HCT116 (cell line): ENCODE results near the gene AGPS. TPM values are rescaled to one million over a fixed set of nuclear protein-coding genes. Genes with fewer than 3 reads are reported as not detected.
A peak's percentile ranks its signal among the peaks of the same experiment; 100 is the strongest.

Experiments
- ATAC-seq: fragments of 200-7000 bp; cut with Tn5 transposase; 2 replicates; pipeline ENCODE4 v1.9.1; 2020; ENCODE audit warnings: mild to moderate bottlenecking, moderate library complexity
- BruUV-seq: library from RNA; stranded (reverse); fragments of 400-500 nt; replicated peaks from 2 replicates; lab custom pipeline; 2021; lab: Mats Ljungman, UMichigan
- CTCF ChIA-PET: fragments of 300-600 bp; sonication (Branson Sonifier 250); formaldehyde crosslinking; loops from one replicate; lab custom pipeline; 2021; ENCODE audit warnings: antibody characterized with exemption; lab: Charles Lee
- POLR2A ChIA-PET: fragments of 300-600, 350-600 bp; sonication (Branson Sonifier 250); formaldehyde crosslinking; loops from one replicate; lab custom pipeline; 2021; ENCODE audit warnings: antibody characterized with exemption; lab: Charles Lee
- RAD21 ChIA-PET, 2 experiments: fragments of 300-600 bp; sonication (Branson Sonifier 250); formaldehyde crosslinking; loops; one replicate each; lab custom pipeline; 2023; ENCODE audit warnings: low total read pairs in 2 of 2; ENCODE audit not compliant: uncharacterized antibody in 2 of 2, unreplicated experiment in 2 of 2, low non-redundant PET in 1 of 2; lab: Charles Lee
- DNase-seq: peaks from one replicate; pipeline ENCODE4 v3.0.0-alpha.2; 2010; ENCODE audit warnings: low read depth, low spot score
- H2AFZ ChIP-seq: fragments of 200-600 bp; shearing (Covaris generic), sonication (generic); 2 replicates; pipeline ENCODE4 v1.6.1; 2017; ENCODE audit warnings: low read depth, mixed run types, mixed read lengths, antibody characterized with exemption, low read length; ENCODE audit not compliant: poor library complexity, severe bottlenecking
- H3K27ac ChIP-seq: 2 replicates; pipeline ENCODE4 v1.5.1; 2012; ENCODE audit warnings: low read depth, low read length
- H3K27me3 ChIP-seq: fragments of 200-600 bp; sonication (generic); 2 replicates; pipeline ENCODE4 v1.6.1; 2016; ENCODE audit warnings: mixed run types, low read length, mixed read lengths; ENCODE audit not compliant: insufficient read depth
- H3K36me3 ChIP-seq, 2 experiments: fragments of 200-500 bp in 1 of 2; fragments of 200-600 bp in 1 of 2; sonication (Bioruptor generic) in 1 of 2; sonication (generic) in 1 of 2; 2 replicates each; pipeline versions ENCODE4 v1.5.1 to v1.6.1; 2014 to 2016; ENCODE audit warnings: low read length in 2 of 2, inconsistent platforms in 1 of 2, mixed read lengths in 1 of 2, mixed run types in 1 of 2; ENCODE audit not compliant: insufficient read depth in 2 of 2, control insufficient read depth in 1 of 2
- H3K4me1 ChIP-seq, 2 experiments: fragments of 200-600 bp in 1 of 2; sonication (generic) in 1 of 2; 2 replicates each; pipeline versions ENCODE4 v1.5.1 to v1.6.1; 2012 to 2017; ENCODE audit warnings: low read length in 2 of 2, inconsistent platforms in 1 of 2, mild to moderate bottlenecking in 1 of 2, mixed read lengths in 1 of 2, mixed run types in 1 of 2, moderate library complexity in 1 of 2; ENCODE audit not compliant: insufficient read depth in 2 of 2, control insufficient read depth in 1 of 2
- H3K4me2 ChIP-seq: fragments of 200-600 bp; sonication (generic); 2 replicates; pipeline ENCODE4 v1.6.1; 2017; ENCODE audit warnings: mixed run types, low read length, mixed read lengths
- H3K4me3 ChIP-seq, 2 experiments: fragments of 200-600 bp in 1 of 2; sonication (generic) in 1 of 2; replicated peaks in 1 of 2; 2 replicates each; pipeline ENCODE4 v1.5.1; 2011 to 2016; ENCODE audit warnings: low read length in 2 of 2, control low read depth in 1 of 2, low read depth in 1 of 2, mild to moderate bottlenecking in 1 of 2, mixed read lengths in 1 of 2, mixed run types in 1 of 2
- H3K79me2 ChIP-seq: fragments of 200-600 bp; sonication (generic); 2 replicates; pipeline ENCODE4 v1.6.1; 2017; ENCODE audit warnings: mild to moderate bottlenecking, mixed run types, low read length, moderate library complexity, mixed read lengths; ENCODE audit not compliant: insufficient read depth
- H3K9ac ChIP-seq: fragments of 200-600 bp; sonication (generic); 2 replicates; pipeline ENCODE4 v1.6.1; 2016; ENCODE audit warnings: low read length, mixed read lengths
- H3K9me2 ChIP-seq: fragments of 200-600 bp; sonication (generic), shearing (Covaris generic); 2 replicates; pipeline ENCODE4 v1.6.1; 2017; ENCODE audit warnings: mixed run types, mild to moderate bottlenecking, moderate library complexity; ENCODE audit not compliant: insufficient read depth
- H3K9me3 ChIP-seq, 2 experiments: fragments of 200-500 bp in 1 of 2; fragments of 200-600 bp in 1 of 2; sonication (Bioruptor generic) in 1 of 2; sonication (generic) in 1 of 2; 2 replicates each; pipeline ENCODE4 v1.6.1; 2014 to 2017; ENCODE audit warnings: low read length in 2 of 2, mixed read lengths in 2 of 2, inconsistent platforms in 1 of 2, low read depth in 1 of 2, mild to moderate bottlenecking in 1 of 2, mixed run types in 1 of 2, moderate library complexity in 1 of 2; ENCODE audit not compliant: control insufficient read depth in 1 of 2, insufficient read depth in 1 of 2
- H4K20me1 ChIP-seq: fragments of 200-600 bp; sonication (generic), shearing (Covaris generic); 2 replicates; pipeline ENCODE4 v1.6.1; 2017; ENCODE audit warnings: mixed run types, mild to moderate bottlenecking, moderate library complexity; ENCODE audit not compliant: insufficient read depth
- CEBPB ChIP-seq: IDR thresholded peaks from 2 replicates; pipeline ENCODE4 v1.6.1; 2012; ENCODE audit warnings: low read depth
- EZH2 ChIP-seq: fragments of 200-600 bp; sonication (generic); IDR thresholded peaks from 2 replicates; pipeline ENCODE4 v1.6.1; 2017; ENCODE audit warnings: antibody characterized with exemption, mixed run types
- JUND ChIP-seq: IDR thresholded peaks from 2 replicates; pipeline ENCODE4 v1.6.1; 2012
- POLR2A ChIP-seq: IDR thresholded peaks from 2 replicates; pipeline ENCODE4 v1.7.0; 2011; ENCODE audit warnings: borderline replicate concordance; ENCODE audit not compliant: insufficient read depth, insufficient read length; ENCODE audit errors: extremely low read depth
- REST ChIP-seq: IDR thresholded peaks from 2 replicates; pipeline ENCODE4 v1.6.1; 2012; ENCODE audit warnings: low read depth
- SP1 ChIP-seq: IDR thresholded peaks from 2 replicates; pipeline ENCODE4 v1.6.1; 2012; ENCODE audit warnings: low read depth
- ZBTB33 ChIP-seq: IDR thresholded peaks from 2 replicates; pipeline ENCODE4 v1.6.1; 2011; ENCODE audit warnings: mild to moderate bottlenecking, low read length, moderate library complexity; ENCODE audit not compliant: insufficient replicate concordance; ENCODE audit errors: extremely low read depth
- intact Hi-C: fragments of 100-400 bp; cut with micrococcal nuclease; formaldehyde crosslinking; loops from 2 replicates; pipeline ENCODE4 v1.10.0; 2022
- total RNA-seq: library from RNA; stranded (reverse); gene quantifications from one replicate; pipeline ENCODE4 v1.2.1, GENCODE V29; 2021; ENCODE audit not compliant: unreplicated experiment

The AGPS gene
- total RNA-seq, 1 experiment from 2014 or later = 66.6 TPM

GRCh38 chr2:177466337-177467195, 74.0 kb downstream of the AGPS start (continued):
- TF ChIP-seq ZBTB33 = no peak
- TF ChIP-seq CEBPB = no peak
- TF ChIP-seq EZH2 = no peak
- no peak for TF ChIP-seq REST
- TF ChIP-seq SP1 = no peak

GRCh38 chr2:177467646-177468045, 75.1 kb downstream of the AGPS start:
- peaks cover 0 to 17% of the 10 kb centered on the region in 2 experiments; a peak in 2 of 4 replicates for H3K36me3 ChIP-seq
- no peak overlapping the region for H3K9ac ChIP-seq
- no TSS peak for BruUV-seq
- POLR2A ChIA-PET = no interaction called here
- no peak overlapping the region for H3K27ac ChIP-seq
- H2AFZ ChIP-seq = no peak overlapping the region
- peak overlapping the region; percentile 6; the same call in 1 of the 2 replicates for H3K4me2 ChIP-seq
- no peaks in the 10 kb centered on the region for H3K9me2 ChIP-seq
- RAD21 ChIA-PET = no interaction called here
- peaks cover 0 to 16% of the 10 kb centered on the region in 2 experiments; a peak in 2 of 4 replicates for H3K9me3 ChIP-seq
- CTCF ChIA-PET = no interaction called here
- H3K4me1 ChIP-seq = peaks cover 0 to 16% of the 10 kb centered on the region in 2 experiments; a peak in 2 of 4 replicates
- no peaks in the 10 kb centered on the region for H4K20me1 ChIP-seq
- ATAC-seq (no peak), DNase-seq (no peak)
- intact Hi-C loops = no loop called here
- no peaks in the 10 kb centered on the region for H3K79me2 ChIP-seq
- TF ChIP-seq JUND (peak; percentile 12; the same call in 1 of the 2 replicates), POLR2A (no peak)
- no peaks in the 10 kb centered on the region for H3K27me3 ChIP-seq
- H3K4me3 ChIP-seq = no peak overlapping the region
